Measurements from ENCODE around the gene FOXL2NB.

Gene FOXL2NB

GRCh38 chr3:138985932-138986331 is 38.9 kb downstream of the FOXL2NB start:
- no peak for DNase-seq (ENCODE audit: low spot score)
- TF ChIP-seq, protein P1, sequence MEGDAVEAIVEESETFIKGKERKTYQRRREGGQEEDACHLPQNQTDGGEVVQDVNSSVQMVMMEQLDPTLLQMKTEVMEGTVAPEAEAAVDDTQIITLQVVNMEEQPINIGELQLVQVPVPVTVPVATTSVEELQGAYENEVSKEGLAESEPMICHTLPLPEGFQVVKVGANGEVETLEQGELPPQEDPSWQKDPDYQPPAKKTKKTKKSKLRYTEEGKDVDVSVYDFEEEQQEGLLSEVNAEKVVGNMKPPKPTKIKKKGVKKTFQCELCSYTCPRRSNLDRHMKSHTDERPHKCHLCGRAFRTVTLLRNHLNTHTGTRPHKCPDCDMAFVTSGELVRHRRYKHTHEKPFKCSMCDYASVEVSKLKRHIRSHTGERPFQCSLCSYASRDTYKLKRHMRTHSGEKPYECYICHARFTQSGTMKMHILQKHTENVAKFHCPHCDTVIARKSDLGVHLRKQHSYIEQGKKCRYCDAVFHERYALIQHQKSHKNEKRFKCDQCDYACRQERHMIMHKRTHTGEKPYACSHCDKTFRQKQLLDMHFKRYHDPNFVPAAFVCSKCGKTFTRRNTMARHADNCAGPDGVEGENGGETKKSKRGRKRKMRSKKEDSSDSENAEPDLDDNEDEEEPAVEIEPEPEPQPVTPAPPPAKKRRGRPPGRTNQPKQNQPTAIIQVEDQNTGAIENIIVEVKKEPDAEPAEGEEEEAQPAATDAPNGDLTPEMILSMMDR (IDR thresholded peaks at IDR 0.05; ENCODE audit: borderline replicate concordance, control extremely low read depth, extremely low read depth, insufficient read depth, missing control alignments): no peak
- in situ Hi-C loops (cut with MboI; ENCODE audit: low sequenced_read_pairs, unreplicated experiment): no loop called here

GRCh38 chr3:138987181-138987580 is 40.2 kb downstream of the FOXL2NB start:
- in situ Hi-C loops (cut with MboI; ENCODE audit: low sequenced_read_pairs, unreplicated experiment): no loop called here
- DNase-seq (ENCODE audit: low spot score): no peak
- TF ChIP-seq, protein P1 (IDR thresholded peaks at IDR 0.05; ENCODE audit: borderline replicate concordance, control extremely low read depth, extremely low read depth, insufficient read depth, missing control alignments): no peak

- TF ChIP-seq, protein P1 (IDR thresholded peaks at IDR 0.05; ENCODE audit: borderline replicate concordance, control extremely low read depth, extremely low read depth, insufficient read depth, missing control alignments): no peak
- in situ Hi-C loops (cut with MboI; ENCODE audit: low sequenced_read_pairs, unreplicated experiment): no loop called here
- no peak for DNase-seq (ENCODE audit: low spot score)
Observed at GRCh38 chr3:138995706-138996105, 48.7 kb downstream of the FOXL2NB start.
